Astrocyte of the hippocampus (primary cell): Measurements from ENCODE around the gene EVC2.

ENCODE experiments used
- DNase-seq: peaks from one replicate; pipeline ENCODE4 v3.0.0; 2011; ENCODE audit warnings: low read depth, low spot score

The EVC2 gene

DNA sequence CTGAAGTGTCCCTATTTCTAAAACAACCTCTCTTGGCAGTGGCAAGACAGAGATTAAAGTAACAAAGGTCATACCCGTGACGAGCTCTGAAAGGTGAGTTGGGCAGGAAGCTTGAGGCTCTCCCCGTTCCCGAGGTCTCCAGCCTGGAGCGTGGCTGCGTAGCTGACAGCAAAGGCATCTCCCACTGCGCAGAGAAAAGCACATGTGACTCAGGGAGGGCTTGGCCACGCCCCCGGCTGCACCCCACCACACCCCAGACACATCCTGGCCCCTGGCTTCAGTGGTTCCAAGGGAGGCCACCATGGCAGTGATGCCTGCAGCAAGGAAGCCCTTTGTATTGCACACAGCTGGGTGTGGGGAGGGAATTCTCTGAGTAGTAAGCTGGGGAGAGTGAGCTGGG, 23.1 kb downstream of the EVC2 start:
- no peak for DNase-seq

DNA sequence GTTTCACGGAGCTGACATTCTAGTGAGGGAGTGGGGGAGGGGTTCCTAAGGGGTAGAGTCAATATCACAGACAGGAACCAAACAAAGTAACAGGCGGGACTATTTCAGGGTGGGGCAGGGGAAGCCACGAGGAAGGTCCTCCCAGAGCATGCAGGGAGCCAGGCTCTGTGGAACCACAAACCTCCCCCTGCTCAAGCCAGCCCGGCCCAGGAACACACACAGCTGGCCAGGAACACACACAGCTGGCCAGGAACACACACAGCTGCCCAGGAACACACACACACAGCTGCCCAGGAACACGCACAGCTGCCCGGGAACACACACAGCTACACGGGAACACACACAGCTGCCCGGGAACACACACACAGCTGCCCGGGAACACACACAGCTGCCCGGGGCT, 24.8 kb downstream of the EVC2 start:
- no peak for DNase-seq

DNA sequence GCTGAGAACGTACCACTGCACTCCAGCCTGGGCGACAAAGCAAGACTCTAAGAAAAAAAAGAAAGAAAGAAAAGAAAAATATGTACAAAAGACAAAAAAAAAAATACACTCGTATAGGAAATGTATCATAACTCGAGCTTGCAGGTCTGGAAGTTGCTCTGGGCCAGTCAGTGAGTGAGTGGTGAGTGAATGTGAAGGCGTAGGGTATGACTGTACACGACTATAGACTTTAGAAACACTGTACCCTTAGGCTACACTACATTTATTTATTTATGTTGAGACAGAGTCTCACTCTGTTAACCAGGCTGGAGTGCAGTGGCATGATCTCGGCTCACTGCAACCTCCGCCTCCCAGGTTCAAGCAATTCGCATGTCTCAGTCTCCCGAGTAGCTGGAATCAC, 29.4 kb downstream of the EVC2 start:
- no peak for DNase-seq

DNA sequence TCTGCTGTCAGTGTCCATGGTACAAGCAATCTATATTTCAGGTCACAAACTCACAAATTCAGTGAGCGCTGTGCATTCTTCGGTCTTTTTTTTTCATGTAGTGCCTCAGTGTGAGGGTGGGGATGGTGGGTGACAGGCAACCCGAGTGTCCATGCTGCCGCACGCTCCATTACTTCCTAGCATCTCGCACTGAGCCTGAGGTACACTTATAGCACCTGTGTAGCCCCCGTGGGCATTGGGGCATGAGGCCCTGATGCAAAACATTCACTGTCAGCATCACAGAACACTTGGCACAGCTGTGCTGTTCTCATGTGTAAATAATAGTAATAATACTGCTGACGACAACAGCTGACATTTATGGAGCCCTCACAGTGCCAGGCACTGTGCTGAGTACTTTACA, 31.6 kb downstream of the EVC2 start:
- no peak for DNase-seq

DNA sequence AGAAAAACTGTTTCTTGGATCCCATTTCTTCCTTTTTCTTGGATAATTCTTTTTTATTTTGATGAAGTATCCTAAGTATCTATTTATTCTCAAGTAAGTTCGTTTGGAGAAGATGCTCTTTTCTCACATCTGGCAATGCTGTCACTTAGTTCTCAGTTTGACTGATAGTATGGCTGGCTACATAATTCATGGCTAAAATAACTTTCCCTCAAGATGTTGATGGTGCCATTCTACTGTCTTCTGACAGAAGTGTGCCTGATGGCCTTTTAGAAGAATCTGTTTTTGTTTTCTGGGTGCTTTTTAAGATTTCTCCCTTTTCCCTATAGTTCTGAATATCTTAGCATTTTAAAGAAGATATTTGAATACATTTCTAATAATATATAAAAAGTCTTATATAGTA, 41.6 kb downstream of the EVC2 start:
- DNase-seq = no peak

DNA sequence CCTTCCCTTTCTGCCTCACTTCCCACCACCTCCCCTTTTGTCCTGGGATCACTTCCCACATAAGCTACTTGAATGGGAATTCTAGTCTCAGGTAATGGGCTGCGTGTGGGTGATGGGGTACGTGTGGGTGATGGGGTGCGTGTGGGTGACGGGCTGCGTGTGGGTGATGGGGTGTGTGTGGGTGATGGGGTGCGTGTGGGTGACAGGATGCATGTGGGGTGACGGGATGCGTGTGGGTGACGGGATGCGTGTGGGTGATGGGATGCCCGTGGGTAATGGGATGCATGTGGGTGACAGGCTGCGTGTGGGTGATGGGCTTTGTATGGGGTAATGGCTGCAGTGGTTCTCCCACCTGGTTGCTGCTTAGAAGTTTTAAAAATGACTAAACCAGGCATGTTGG, 43.6 kb downstream of the EVC2 start:
- DNase-seq = no peak

DNA sequence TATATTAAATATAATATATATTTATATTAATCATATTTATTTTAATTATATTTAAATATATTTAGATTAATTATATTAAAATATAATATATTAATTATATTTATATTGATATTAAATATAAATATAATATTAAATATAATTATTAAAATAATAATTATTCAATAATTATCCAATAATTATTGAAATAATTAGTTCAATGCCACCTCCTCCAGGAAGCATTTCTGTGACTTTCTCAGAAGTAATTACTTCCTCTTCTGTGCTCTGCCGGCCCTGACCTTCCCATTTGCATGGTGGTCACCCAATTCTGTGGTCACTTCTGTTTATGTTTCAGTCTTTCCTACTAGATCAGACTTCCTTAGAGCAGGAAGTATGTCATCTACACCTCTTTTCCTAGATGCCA, 45.8 kb downstream of the EVC2 start:
- no peak for DNase-seq

DNA sequence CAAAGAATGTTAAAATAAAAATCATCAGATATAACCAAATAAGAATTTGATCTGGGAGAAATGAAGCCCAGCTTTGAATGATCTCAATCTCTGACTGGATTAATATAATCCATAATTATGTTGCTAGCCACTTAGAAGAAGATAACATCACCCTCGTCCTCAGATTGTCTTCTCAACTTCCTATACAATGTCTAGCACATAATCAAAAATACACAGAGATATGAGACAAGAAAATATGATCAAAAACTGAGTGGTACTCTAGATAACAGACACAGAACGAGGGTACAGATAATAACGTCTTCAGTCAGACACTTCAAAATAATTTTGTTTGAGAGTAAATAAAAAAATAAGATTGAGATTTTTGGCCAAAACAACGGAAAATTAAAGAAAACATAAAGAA, 47.1 kb downstream of the EVC2 start:
- no peak for DNase-seq

DNA sequence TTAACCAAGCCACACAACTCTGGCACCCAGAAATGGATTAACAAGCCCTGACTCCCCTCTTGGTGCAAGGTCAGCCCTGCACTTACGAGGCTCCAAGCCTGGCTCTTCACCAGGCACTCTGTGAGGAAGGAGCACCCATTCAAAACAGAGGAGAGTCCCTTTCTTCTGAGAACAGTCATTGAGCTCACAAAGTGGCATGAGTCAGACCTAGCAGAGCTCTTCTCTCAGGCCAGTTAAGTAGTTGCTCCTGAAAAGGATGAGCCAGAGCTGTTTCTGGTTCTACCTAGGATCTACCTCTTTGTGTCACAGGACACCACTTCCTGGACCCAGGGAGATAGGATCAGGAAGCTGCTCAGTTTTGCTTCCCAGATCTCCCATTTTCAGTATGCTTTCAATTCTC, 48.2 kb downstream of the EVC2 start:
- no peak for DNase-seq

DNA sequence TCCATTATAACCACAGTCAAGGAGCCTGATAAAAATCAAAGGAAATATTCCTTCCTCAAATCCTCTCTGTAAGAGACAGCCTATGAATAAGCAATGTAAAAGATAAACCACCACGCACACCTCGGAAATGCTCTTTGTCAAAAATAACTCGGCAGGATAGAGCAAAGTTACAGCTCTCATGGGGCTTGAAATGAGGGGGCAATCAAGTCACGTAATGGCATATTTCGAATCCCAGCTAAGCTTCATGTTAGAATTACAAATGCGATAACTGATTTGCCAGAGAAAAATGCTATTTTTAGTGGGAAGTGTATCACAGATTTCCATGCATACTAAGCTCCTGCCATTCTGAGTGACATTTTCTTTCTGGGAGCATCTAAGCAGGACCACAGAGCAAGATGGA, 49.4 kb downstream of the EVC2 start:
- no peak for DNase-seq

DNA sequence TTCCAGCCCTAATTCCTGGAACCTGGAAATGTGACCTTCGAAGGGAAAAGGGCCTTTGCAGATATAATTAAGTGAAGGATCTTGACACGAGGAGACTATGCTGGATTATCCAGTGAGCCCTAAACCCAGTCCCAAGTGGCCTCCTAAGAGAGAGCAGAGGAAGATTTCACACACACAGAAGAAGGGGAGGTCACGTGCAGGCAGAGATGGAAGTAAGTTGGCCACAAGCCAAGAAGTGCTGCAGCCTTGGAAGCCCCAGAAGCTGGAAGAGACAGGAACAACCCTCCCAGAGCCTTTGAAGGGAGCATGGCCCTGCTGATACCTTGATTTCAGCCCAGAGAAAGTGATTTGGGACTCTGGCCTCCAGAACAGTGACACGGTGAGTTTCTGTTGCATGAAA, 51.9 kb downstream of the EVC2 start:
- DNase-seq = no peak

DNA sequence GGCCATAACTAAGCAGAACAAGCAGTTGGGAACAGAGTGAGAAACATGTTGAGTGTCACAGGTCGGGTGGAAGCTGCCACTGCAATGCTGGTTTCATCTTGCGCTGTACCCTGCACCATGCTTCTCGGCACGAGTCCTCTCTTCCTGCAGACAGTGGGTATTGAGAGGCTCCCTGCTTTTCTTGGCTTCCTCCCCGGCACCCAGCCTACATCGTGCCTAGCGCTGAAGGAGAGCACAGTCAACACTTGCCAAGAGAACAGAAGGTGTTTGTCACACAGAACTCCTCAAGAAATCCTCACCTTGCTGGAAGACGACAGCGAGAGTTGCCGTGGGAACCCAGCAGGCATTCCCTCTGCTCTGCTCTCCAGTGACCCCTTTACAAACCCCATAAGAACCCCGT, 53.6 kb downstream of the EVC2 start:
- DNase-seq = no peak

DNA sequence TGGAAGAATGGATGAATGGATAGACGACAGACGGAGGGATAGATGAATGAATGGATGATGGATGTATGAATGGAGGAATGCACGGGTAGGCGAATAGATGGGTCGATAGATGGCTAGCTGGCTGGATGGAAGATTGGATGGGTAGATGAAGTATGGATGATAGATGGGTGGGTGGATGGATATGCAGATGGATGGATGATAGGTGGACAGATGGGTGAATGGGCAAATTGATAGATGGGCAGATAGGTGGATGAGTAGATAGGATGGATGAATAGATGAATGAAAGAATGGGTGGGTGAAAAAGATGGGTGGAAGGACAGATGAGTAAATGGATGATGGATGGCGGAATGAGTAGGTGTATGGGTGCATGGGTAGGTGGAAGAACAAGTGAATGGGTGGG, 57.3 kb downstream of the EVC2 start:
- DNase-seq = no peak

DNA sequence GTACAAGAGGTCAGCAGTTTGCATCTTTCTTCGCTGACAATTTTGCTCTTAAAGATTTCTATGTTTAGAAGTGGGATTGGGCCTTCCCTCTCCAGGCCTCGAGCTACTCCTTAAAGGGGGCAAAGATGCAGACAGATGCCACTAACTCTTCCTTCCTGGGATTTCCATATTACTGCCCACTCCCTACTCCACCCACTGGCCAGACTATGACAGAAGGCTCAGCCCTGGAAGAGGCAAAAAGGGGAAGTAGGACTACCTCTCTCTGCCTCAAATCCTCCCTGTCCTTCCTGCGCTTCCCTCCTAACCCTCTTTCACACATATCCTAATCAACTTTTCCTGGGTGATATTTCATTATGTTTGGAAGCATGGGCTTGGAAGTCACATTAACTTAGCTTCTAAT, 58.3 kb downstream of the EVC2 start:
- DNase-seq = no peak

DNA sequence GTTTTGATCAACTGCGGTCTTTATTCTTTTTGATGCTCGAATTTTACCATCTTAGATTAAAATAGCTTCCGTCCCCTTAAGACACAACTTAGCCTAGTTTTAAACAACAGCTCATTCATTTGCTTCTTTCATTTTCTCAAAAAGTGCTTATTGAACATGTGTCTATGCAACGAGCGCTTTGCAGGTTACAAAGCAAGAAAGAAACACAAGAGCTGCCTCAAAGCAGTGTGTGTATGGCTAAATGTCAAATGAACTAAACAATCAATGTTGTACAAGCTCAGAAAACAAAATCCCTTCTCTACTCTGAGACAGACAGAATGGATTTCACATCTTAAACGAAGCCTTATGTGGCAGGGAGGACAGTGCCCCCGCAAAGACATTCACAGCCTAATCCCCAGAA, 61.0 kb downstream of the EVC2 start:
- no peak for DNase-seq

DNA sequence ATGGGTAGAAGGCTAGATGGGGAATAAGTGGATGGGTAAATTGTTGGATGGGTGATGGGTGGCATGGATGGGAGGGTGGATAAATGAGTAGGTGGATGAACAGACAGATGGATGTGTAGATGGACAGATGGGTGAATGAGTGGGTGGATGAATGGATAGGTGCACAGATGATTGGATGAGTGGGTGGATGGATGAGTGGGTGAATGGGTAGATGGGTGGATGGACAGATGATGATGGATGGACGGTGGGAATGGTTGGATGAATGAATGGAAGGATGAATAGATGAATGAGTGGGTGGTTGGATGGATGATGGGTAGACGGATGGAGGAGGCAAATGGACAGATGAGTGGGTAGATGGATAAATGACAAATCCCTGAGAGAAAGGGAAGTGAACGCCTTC, 68.3 kb downstream of the EVC2 start:
- DNase-seq = no peak

DNA sequence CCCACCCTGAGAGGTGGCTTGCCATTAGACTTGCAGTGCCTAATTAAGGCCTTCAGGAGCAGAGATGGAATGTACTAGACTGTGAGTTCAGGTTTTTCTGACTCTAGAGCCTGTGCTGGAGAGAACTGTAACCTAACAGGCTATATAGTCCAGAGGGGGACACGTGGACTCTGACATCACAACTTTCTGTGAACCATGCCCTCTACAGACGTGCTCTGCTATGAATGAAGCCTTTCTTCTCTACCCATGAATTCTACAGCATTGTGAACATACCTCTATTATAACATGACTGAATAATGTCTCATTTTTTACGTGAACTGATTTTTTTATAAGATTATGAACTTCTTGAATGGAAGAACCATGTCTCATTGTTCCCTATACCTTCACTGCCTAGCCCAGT, 68.8 kb downstream of the EVC2 start:
- DNase-seq = no peak

DNA sequence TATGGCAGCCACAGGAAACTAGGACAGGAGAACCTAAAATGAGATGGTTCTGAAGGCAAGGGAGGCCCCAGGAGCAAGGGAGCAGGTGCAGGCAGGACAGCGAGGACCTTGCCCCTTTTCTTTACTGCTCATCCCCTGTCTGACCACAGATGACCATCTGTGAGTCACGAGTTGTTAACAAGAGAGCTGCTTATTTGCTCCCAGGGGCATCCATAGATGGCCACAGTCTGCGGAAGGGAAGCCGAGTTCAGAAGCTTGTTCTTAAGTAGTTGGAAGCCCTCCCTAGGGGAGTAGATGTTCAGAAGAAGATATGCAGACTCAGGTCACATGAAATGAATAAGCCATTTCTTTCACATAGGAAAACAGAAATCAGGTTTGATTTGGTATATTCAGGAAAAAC, 69.4 kb downstream of the EVC2 start:
- DNase-seq = peak; percentile 32

DNA sequence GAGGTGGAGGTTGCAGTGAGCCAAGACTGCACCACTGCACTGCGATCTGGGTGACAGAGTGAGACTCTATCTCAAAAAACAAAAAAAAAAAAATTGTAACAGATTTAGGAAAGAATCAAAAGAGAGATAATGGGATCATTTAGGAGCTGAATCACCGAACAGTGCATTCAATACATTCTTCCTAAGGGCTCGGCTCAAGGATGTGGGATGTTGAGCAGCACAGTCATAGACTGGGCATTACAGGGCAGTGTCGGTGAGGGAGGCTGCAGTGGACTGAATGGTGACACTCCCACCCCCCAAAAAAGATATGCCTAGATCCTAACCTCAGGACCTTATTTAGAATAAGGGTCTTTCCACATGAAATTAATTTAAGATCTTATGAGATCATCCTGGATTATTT, 70.0 kb downstream of the EVC2 start:
- peak; percentile 82 for DNase-seq

DNA sequence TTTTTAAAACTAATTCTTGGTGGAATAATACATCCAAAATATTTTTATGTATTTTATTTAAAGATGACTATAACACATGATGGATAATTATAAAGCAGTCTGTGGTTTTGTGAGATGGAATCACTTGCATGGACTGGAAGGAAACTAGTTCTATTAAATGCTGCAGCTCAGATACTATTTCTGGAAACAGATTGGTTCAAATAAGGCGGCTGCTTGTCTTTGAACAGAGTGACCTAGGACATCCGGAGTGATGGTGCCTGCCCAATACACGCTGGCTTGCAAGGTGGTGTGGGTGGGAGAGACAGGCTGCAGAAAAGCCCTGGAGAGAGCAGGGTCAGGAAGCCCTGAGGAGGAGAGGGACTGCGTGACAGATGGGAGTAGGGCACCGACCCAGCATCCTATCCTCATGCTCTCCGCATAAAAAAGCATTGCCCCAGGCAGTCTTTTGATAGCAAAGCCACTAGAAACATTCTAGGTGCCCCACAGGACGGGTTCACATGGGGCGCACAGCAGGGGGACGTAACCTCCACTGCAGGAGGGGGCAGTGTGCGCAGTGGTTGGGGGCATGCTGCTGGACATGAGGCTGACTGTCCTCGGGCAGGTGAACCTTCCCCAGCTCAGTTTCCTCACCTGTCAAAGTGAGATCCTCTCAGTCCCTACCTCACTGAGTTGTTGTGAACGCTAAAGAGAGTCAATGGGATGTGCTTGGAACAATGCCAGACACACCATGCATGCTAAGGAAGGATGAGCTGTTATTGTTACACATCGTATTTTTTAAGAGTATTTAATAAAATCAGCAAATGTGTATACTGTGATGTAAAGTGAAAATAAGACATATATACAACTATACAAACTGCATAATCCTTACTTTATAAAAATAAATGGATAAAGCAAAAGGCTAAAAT, 71.3 kb downstream of the EVC2 start:
- DNase-seq = no peak

DNA sequence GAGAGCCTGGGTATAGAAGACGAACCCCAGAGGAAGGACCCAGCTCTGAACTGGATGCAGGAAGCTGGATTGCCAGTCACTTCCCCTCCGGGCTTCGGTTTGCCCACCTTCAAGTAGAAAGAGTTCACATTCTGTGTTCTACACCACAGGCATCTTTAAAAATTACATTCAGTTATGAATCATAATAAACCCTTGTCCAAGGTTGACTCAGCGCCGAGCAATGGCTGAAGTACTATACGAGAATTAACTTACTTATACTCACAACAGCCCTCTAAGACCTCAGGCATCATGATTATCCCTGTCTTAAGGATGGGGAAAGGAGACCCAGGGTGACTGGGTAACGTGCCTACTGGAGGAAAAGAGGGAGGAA, 72.5 kb downstream of the EVC2 start:
- DNase-seq = peak; percentile 60

DNA sequence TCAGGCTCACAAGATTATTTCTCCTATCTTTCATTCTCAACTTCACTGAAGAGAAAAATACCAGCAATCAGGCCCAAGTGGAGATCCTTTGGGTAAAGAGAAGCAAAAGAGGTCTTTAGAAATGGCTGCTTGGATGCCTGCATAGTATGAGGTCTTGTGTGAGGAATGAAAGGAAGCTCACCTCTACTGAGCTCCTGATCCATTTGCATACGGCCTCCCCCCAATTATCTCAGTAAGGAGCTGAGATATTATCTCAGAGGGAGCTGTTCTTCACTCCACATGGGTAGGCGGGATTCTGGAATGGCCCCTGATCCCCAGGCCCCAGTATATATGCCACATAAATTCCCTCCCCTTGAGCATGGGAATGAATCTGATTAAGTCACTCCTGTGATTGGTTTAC, 75.8 kb downstream of the EVC2 start:
- DNase-seq = no peak

DNA sequence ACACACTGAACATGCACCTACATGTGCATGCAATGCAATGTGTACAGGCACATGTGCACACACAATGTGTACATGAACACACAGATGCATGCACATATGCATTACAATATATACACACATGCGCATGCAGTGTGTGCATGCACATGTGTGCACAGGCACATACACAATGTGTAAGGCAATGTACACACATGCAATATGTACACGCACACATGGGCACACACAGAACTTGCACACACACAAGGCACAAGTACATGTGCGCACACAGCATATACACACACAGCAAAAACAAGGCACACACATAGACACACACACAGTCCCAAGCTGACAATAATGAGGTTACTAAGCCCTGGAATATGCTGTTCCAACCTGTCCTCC, 76.3 kb downstream of the EVC2 start:
- no peak for DNase-seq
